ENCODE measurements around the gene CDK11B.

- TF ChIP-seq EZH2 (IDR thresholded peaks at IDR 0.05; ENCODE audit: low read depth, unreplicated experiment), result no peak
- no peak for TF ChIP-seq CTCF (conservative IDR thresholded peaks at IDR 0.05; ENCODE audit: low read depth in 2 of 2)
- no peak for TF ChIP-seq POLR2AphosphoS5 (IDR thresholded peaks at IDR 0.05; ENCODE audit: low read depth)
- TF ChIP-seq, protein P1, sequence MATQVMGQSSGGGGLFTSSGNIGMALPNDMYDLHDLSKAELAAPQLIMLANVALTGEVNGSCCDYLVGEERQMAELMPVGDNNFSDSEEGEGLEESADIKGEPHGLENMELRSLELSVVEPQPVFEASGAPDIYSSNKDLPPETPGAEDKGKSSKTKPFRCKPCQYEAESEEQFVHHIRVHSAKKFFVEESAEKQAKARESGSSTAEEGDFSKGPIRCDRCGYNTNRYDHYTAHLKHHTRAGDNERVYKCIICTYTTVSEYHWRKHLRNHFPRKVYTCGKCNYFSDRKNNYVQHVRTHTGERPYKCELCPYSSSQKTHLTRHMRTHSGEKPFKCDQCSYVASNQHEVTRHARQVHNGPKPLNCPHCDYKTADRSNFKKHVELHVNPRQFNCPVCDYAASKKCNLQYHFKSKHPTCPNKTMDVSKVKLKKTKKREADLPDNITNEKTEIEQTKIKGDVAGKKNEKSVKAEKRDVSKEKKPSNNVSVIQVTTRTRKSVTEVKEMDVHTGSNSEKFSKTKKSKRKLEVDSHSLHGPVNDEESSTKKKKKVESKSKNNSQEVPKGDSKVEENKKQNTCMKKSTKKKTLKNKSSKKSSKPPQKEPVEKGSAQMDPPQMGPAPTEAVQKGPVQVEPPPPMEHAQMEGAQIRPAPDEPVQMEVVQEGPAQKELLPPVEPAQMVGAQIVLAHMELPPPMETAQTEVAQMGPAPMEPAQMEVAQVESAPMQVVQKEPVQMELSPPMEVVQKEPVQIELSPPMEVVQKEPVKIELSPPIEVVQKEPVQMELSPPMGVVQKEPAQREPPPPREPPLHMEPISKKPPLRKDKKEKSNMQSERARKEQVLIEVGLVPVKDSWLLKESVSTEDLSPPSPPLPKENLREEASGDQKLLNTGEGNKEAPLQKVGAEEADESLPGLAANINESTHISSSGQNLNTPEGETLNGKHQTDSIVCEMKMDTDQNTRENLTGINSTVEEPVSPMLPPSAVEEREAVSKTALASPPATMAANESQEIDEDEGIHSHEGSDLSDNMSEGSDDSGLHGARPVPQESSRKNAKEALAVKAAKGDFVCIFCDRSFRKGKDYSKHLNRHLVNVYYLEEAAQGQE (IDR thresholded peaks at IDR 0.05; ENCODE audit: unreplicated experiment), result no peak
- no peak for TF ChIP-seq CREB1 (CRISPR knock-in tag; IDR thresholded peaks at IDR 0.05; ENCODE audit: low read depth)
- TF ChIP-seq EZH2phosphoT487 (IDR thresholded peaks at IDR 0.05; ENCODE audit: unreplicated experiment), result no peak
- no peak for TF ChIP-seq JUNB (IDR thresholded peaks at IDR 0.05; ENCODE audit: unreplicated experiment)
- no peak for TF ChIP-seq ZNF114 (CRISPR knock-in tag; IDR thresholded peaks at IDR 0.05)
- no peak for TF ChIP-seq ZNF331 (CRISPR knock-in tag; IDR thresholded peaks at IDR 0.05; ENCODE audit: low read depth)
- TF ChIP-seq STAT1 (IDR thresholded peaks at IDR 0.05; ENCODE audit: unreplicated experiment), result no peak
- TF ChIP-seq, protein P2, sequence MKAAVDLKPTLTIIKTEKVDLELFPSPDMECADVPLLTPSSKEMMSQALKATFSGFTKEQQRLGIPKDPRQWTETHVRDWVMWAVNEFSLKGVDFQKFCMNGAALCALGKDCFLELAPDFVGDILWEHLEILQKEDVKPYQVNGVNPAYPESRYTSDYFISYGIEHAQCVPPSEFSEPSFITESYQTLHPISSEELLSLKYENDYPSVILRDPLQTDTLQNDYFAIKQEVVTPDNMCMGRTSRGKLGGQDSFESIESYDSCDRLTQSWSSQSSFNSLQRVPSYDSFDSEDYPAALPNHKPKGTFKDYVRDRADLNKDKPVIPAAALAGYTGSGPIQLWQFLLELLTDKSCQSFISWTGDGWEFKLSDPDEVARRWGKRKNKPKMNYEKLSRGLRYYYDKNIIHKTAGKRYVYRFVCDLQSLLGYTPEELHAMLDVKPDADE (IDR thresholded peaks at IDR 0.05), result no peak
- no peak for TF ChIP-seq NANOG (IDR thresholded peaks at IDR 0.05; ENCODE audit: borderline replicate concordance)
- TF ChIP-seq ZNF462 (CRISPR knock-in tag; IDR thresholded peaks at IDR 0.05), result no peak
These were observed 55.8 kb downstream of the CDK11B start for GRCh38 chr1:1602968-1603506.
